AG04449 (cell line): ENCODE measurements around the gene ELP2.

ENCODE experiments used
- CTCF ChIA-PET: fragments of 350-600 bp; formaldehyde crosslinking; extraction: SDS; loops from one replicate; lab custom pipeline; 2021; ENCODE audit warnings: antibody characterized with exemption; lab: Yijun Ruan, JAX
- POLR2A ChIA-PET: fragments of 400-600, 350-600 bp; formaldehyde crosslinking; extraction: SDS; loops from one replicate; lab custom pipeline; 2020; ENCODE audit warnings: antibody characterized with exemption, inconsistent platforms; lab: Yijun Ruan, JAX
- DNase-seq: peaks from one replicate; pipeline ENCODE4 v3.0.0-alpha.2; 2010; ENCODE audit warnings: low read depth, low spot score
- H3K4me3 ChIP-seq: 2 replicates; pipeline ENCODE4 v1.5.1; 2011; ENCODE audit warnings: low read depth, mild to moderate bottlenecking, control low read depth, low read length
- CTCF ChIP-seq: IDR thresholded peaks from one replicate; pipeline ENCODE4 v1.5.1; 2011; ENCODE audit warnings: mild to moderate bottlenecking, moderate library complexity, low read length, control low read depth, inconsistent platforms; ENCODE audit not compliant: insufficient read depth; ENCODE audit errors: missing control alignments

The ELP2 gene

DNA sequence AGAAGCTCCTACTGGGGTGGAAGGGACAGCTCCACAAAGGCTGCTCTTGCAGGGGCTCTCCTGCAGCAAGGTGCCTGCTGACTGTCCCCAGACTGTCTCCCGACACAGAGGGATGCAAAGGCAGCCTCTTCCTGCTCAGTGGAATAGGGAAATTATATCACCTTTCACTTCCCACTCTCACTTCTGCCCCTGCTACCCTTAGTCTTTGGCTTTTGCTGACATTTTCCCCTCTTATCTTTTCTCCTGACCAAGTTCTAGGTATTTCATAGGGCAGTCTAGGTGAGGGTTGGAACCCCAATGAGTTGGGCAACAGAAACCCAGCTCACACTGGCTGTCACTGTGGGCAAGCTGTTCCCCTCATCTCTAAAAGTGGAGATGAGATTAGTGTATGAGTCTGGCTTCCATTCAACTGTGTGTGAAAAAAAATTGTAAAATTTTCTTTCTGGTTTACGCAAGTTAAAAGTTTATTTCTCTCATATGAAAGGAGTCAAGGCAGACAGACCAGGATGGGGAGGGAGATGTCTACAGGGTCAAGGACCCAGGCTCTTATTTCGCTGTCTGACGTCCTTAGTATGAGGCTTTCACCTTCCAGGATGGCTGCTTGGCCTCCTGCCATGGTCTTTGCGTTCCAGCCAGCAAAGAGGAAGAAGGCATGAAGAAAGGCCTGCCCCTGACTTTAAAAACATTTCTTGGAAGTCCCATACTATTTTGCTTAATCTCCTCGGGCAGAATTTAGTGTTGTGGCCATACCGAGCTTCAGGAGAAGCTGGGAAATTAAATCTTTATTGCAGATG, 50.1 kb downstream of the ELP2 start:
- no peak for TF ChIP-seq CTCF
- ChIA-PET CTCF (interaction anchor here (0.7 kb wide), 1 partner anchor 29 kb away, joined by 3 read pairs; no protein-coding TSS in a partner anchor), POLR2A (no interaction called here)
- H3K4me3 ChIP-seq = no peak overlapping the region
- no peak for DNase-seq

DNA sequence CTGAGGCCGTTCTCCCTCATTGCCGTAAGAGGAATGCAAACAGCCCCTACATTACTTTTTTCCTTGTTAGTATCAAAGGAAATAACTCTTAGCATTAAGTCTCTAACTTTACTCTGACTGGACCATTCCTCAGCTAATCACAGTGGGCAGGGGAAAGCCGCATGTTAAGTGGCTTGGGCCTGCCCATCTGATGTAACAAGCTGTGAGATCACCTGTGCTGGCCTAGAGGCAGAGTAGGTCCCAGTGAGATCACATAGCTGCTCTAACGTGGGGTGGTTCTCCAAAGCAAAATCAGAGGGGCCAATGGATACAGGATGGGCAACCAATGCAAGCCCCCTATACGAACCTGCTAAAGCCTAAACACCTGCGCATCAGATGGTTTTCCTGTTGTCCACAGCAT, 51.7 kb downstream of the ELP2 start:
- CTCF ChIA-PET = no interaction called here
- POLR2A ChIA-PET = no interaction called here
- no peak for TF ChIP-seq CTCF
- no peak overlapping the region for H3K4me3 ChIP-seq
- no peak for DNase-seq

GRCh38 chr18:36181898-36182506, 52.3 kb downstream of the ELP2 start:
- ChIA-PET POLR2A (no interaction called here), CTCF (interaction anchor here (0.9 kb wide), 1 partner anchor 164 kb away, joined by 3 read pairs; no protein-coding TSS in a partner anchor)
- no peak for TF ChIP-seq CTCF
- DNase-seq = no peak
- no peak overlapping the region for H3K4me3 ChIP-seq

DNA sequence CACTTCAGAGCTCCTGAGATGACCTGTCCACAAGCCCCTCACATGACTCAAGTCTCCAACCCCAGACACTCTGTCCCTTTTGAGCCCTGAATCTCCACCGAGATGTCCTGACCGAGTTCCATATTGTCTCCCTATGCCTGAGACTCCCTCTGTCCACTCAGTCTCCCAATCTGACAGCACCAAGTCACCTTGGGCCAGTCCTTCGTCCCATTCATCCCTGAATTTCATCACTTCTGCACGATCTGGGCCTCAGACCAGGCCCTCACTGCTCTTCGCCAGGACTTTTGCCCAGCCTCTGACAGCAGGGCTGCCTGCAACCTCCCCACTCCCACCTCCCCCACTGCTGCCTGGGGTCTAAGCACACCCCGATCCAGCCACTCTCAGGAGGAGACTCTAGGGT, 53.3 kb downstream of the ELP2 start:
- no peak overlapping the region for H3K4me3 ChIP-seq
- ChIA-PET CTCF (interaction anchor here (0.9 kb wide), 1 partner anchor 165 kb away, joined by 3 read pairs; no protein-coding TSS in a partner anchor), POLR2A (no interaction called here)
- DNase-seq = no peak
- no peak for TF ChIP-seq CTCF

- DNase-seq = no peak
- ChIA-PET CTCF (no interaction called here), POLR2A (no interaction called here)
- H3K4me3 ChIP-seq = no peak overlapping the region
- TF ChIP-seq CTCF = no peak
Observed at GRCh38 chr18:36183987-36184386, 54.3 kb downstream of the ELP2 start.

DNA sequence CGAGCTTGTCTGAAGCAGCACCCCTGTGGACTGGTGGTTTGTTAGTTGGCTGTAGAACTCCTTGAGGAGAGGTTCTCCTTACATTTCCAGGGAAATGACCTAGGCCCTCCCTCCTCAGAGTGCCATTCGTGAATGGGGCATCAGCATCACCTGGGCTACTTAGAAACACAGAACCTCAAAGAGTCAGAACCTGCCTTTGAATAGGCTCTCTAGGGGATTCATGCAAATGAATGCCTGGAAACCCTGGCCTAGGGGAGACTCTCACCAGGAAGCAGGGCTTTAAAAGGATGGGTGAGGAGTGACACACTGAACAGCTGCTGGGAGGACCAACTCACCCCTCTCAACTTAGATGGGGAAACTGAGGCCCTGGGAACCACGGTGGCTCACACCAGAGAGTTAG, 55.5 kb downstream of the ELP2 start:
- POLR2A ChIA-PET = no interaction called here
- no peak for TF ChIP-seq CTCF
- DNase-seq = no peak
- CTCF ChIA-PET = no interaction called here
- H3K4me3 ChIP-seq = no peak overlapping the region
